Measurements from ENCODE around the gene RPL13. TPM values are rescaled to one million over a fixed set of nuclear protein-coding genes. Genes with fewer than 3 reads are reported as not detected.
A peak's percentile ranks its signal among the peaks of the same experiment; 100 is the strongest.

Gene RPL13
- total RNA-seq, 4 donors from 2014 or later, result 1,597 to 3,276 (median 2,603) TPM

DNA sequence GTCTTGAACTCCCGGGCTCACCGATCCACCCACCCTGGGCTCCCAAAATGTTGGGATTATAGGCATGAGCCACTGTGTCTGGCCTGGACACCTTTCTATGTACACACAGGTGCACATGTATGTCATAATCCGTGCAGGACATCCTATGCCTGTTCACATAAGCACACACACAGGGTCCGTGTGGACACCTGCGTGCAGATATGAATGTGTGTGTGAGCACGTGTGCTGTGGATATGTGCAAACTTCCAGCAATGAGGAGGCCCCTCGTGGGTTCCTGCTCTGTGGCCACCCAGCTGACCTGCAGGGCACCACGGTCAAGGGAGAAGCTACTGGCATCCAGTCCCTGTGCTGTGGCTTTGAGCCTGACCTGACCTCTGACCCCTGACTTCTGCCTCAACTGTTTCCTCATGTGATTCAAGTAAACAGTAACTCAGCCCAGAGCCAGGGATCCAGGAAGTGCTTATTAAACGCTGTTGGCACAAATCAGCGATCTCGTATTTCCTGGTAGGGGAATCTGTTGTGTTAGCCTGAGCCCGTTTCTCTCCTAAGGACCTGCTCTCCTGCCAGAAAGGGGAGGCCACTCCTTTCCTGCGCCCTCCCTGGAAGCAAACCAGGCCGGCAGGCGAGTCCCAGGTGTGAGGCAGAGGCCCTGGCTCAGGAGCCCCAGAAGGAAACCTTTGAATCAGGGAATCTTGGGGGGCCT, 21.5 kb downstream of the RPL13 start:
- H3K4me3 ChIP-seq, result no peak overlapping the region
- H3K27me3 ChIP-seq, result no peaks in the 10 kb centered on the region
- peak overlapping the region in 3 of 4 donors; percentile 58 to 79 (median 60) for H3K27ac ChIP-seq
- peaks cover 0 to 16% (median 0%) of the 10 kb centered on the region in 4 donors for H3K4me1 ChIP-seq
- TF ChIP-seq POLR2A (IDR thresholded peaks at IDR 0.05), result no peak
- TF ChIP-seq, protein P1, sequence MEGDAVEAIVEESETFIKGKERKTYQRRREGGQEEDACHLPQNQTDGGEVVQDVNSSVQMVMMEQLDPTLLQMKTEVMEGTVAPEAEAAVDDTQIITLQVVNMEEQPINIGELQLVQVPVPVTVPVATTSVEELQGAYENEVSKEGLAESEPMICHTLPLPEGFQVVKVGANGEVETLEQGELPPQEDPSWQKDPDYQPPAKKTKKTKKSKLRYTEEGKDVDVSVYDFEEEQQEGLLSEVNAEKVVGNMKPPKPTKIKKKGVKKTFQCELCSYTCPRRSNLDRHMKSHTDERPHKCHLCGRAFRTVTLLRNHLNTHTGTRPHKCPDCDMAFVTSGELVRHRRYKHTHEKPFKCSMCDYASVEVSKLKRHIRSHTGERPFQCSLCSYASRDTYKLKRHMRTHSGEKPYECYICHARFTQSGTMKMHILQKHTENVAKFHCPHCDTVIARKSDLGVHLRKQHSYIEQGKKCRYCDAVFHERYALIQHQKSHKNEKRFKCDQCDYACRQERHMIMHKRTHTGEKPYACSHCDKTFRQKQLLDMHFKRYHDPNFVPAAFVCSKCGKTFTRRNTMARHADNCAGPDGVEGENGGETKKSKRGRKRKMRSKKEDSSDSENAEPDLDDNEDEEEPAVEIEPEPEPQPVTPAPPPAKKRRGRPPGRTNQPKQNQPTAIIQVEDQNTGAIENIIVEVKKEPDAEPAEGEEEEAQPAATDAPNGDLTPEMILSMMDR (IDR thresholded peaks at IDR 0.05), result no peak
- DNase-seq, result no peak
- H3K36me3 ChIP-seq, result no peaks in the 10 kb centered on the region
- H3K9me3 ChIP-seq, result no peaks in the 10 kb centered on the region

DNA sequence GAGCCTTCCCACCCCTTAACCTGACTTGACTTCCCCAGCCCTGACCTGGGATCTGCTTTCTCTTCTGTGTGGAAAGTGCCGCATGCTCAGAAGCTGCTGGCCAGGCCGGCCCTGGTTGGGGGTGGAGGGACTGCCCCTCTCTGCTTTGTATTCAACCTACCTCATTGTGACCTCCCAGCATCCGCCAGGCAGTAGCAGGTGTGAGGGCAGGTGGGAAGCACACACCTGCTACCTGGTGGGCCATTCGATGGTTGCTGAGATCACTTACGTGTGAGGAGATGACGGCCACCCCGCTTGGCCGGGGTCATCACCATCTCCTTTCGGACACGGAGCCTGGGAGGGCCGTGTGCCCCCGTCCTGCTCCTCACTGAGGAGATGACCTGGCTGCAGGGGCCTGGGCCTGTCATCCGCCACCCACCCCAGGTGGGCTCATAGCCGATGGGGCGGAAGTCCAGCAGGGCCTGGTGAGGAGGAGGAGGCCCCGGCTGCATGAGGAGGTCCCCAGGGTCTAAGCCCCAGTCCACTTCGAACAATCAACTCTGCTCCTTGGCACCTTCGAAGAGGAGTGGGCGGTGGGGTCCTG, 22.2 kb downstream of the RPL13 start:
- no peak overlapping the region for H3K4me3 ChIP-seq
- H3K27ac ChIP-seq, result peak overlapping the region in 3 of 4 donors; percentile 58 to 79 (median 60)
- H3K9me3 ChIP-seq, result no peaks in the 10 kb centered on the region

DNA sequence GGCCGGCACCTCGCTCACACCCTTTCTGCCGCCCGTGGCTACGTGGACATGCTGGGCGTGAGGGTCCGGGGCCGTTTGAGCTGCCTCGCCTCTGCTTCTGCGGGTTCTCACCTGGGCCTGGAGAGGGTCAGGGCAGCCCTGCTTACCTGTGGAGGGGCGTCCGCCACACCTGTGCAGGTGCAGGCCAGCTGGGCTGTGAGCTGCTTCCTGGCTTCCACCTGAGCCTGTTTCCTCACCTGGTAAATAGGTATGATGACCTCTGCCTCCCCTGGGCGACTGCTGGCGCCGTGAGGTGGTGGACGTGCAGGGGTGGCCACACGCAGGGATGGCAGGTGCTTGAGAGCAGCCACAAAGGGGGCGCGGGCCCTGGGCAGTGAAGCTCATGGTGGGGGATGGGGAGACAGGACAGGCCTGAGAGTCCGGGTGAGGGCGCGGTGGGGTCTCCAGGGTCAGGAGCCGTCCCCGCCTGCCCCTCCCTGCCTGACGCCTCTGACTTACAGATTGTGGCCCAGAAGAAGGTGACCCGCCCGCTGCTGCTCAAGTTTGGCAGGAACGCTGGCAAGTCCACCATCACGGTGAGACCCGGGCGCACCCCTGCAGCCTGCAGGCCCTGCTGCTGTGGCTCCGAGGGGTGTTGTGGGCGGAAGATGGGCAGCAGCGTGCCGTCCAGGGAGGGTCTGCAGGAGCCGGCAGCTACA, 22.9 kb downstream of the RPL13 start:
- H3K27ac ChIP-seq, result no peak overlapping the region
- DNase-seq, result no peak
- H3K4me1 ChIP-seq, result peaks cover 0 to 16% (median 0%) of the 10 kb centered on the region in 4 donors
- no peak overlapping the region for H3K4me3 ChIP-seq
- H3K36me3 ChIP-seq, result no peaks in the 10 kb centered on the region
- no peaks in the 10 kb centered on the region for H3K9me3 ChIP-seq
- TF ChIP-seq POLR2A (IDR thresholded peaks at IDR 0.05), result no peak
- TF ChIP-seq, protein P1 (IDR thresholded peaks at IDR 0.05), result no peak
- H3K27me3 ChIP-seq, result no peaks in the 10 kb centered on the region

More for the DNA sequence above, 22.2 kb downstream of the RPL13 start:
- Histone ChIP-seq H3K4me1 (peaks cover 0 to 16% (median 0%) of the 10 kb centered on the region in 4 donors), H3K36me3 (no peaks in the 10 kb centered on the region), H3K27me3 (no peaks in the 10 kb centered on the region)
- TF ChIP-seq POLR2A (IDR thresholded peaks at IDR 0.05), result no peak
- TF ChIP-seq, protein P1 (IDR thresholded peaks at IDR 0.05), result no peak
- DNase-seq, result no peak

DNA sequence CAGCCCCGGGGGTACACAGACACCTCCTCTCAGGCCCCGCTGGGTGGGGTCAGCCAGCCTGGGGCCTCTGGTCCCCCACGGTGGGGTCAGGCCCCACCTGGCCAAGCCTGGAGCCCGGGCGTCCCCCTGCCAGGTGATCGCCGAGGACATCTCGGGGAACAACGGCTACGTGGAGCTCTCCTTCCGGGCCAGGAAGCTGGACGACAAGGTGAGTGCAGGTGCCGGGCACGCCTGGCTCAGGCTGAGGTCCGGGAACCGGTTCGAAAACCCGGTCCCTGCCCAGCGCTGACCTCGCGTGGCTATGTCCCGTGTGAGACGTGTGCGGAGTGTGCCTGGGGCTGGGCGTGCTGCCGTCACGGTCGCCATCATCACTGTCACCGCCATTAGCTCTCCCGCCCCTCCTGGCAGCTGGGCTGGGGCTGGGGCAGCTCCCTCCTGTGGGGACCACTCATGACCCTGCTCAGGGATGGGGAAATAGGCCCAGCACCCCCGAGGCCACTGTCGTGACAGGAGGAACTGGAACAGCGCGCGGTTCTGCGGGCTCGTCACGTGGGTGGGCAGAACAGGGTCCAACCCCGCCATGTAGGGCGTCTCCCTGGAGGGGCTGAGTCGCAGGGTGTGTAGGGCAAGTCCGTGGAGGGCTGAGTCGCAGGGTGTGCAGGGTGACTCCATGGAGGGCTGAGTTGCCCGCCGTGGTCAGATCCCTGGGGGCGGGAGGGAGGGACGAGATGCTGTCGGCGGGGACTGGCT, 23.6 kb downstream of the RPL13 start:
- TF ChIP-seq, protein P1 (IDR thresholded peaks at IDR 0.05), result no peak
- no peak for TF ChIP-seq POLR2A (IDR thresholded peaks at IDR 0.05)
- no peak for DNase-seq
- Histone ChIP-seq H3K4me1 (peaks cover 0 to 16% (median 0%) of the 10 kb centered on the region in 4 donors), H3K27ac (no peak overlapping the region), H3K9me3 (no peaks in the 10 kb centered on the region), H3K4me3 (no peak overlapping the region), H3K36me3 (no peaks in the 10 kb centered on the region), H3K27me3 (no peaks in the 10 kb centered on the region)

DNA sequence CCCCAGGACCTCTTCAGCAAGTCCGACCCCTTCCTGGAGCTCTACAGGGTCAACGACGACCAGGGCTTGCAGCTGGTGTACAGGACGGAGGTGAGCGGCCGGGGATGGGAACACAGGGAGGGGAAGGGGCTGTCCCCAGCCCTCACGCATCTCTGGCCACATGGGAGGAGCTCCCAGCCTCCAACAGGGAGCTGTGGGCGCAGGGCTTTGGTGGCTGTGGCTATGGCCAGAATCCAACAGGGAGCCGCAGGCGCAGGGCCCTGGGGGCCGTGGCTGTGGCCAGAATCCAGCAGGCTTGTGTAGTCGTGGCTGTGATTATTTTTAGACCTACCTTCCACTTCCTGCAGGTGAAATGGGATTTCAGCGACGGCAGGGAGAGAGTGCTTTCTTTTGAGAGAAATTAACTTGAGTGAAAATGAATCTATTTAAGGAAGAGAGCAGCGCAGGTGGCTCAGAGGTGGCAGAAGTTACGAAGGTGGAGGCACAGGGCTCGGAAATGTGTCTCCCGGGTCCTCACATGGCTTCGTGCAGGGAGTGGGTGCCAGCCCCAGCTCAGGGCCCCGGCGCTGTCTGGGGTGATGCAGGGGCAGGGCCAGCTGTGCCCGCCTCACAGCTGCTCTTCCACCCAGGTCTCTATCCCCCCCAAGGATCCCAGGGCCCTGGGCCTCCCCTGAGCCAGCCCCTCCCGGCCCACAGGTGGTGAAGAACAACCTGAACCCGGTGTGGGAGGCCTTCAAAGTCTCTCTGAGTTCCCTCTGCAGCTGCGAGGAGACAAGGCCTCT, 24.5 kb downstream of the RPL13 start:
- Histone ChIP-seq H3K36me3 (no peaks in the 10 kb centered on the region), H3K27me3 (no peaks in the 10 kb centered on the region), H3K27ac (no peak overlapping the region), H3K4me1 (peaks cover 0 to 16% (median 0%) of the 10 kb centered on the region in 4 donors), H3K4me3 (no peak overlapping the region), H3K9me3 (no peaks in the 10 kb centered on the region)
- no peak for DNase-seq
- TF ChIP-seq, protein P1 (IDR thresholded peaks at IDR 0.05), result no peak
- TF ChIP-seq POLR2A (IDR thresholded peaks at IDR 0.05), result no peak

Measured in Peyer's patch (tissue), 4 donors.